ENCODE results near the gene TTC21B. TPM values are rescaled to one million over a fixed set of nuclear protein-coding genes. Genes with fewer than 3 reads are reported as not detected.
"Not testable (repeated sequence)": the region's sequence is repeated elsewhere in the genome, so short reads cannot be mapped to it uniquely, and the experiment has no call there.

TTC21B gene
- polyA plus RNA-seq, 3 donors, result 4.4 to 6.3 (median 5.8) TPM

- 91 to 92% (median 92%) methylated on average over 2 of the region's 2 CpGs for WGBS, 3 donors
- not testable (repeated sequence) for H3K27ac ChIP-seq (ENCODE audit: low read depth, low read length)
Observed at GRCh38 chr2:165859723-165860122, 93.9 kb downstream of the TTC21B start.

DNA sequence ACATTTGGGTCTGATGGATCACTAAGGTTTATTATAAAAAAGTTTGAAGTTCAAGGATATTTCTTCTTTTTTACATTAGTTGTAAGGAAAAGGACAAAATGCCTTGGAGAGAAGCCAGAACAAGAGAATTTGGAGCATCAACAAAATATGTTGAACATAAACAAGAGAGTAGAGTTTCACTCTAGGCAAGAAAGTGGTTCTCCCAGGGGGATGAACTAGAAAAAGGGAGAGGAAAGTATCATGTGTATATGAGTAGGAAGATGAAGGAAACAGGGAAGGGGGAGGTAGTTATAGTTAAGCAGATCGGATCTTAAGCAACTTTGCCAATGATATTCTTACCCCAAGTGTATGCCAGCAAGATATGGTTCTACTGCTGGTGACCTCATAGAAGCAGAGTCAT, 95.7 kb downstream of the TTC21B start:
- WGBS, 3 donors, result 57 to 73% (median 62%) methylated on average over 1 of the region's 1 CpG

DNA sequence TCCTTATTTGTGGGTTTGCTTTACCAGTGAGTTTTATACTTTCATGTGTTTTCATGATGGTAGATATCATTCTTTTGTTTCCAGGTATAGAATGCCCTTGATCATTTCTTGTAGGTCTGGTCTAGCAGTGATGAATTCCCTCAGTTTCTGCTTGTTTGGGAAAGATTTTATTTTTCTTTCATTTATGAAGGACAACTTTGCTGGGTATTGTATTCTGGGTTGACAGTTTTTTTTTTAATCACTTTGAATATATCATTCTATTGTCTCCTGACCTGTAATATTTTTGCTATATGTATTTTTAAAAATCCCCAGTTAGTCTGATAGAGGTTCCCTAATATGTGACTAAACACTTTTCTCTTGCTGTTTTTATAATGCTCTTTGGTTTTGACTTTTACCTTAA, 101.2 kb downstream of the TTC21B start:
- no peak overlapping the region for H3K27ac ChIP-seq (ENCODE audit: low read depth, low read length)

More for the DNA sequence above, 95.7 kb downstream of the TTC21B start:
- H3K27ac ChIP-seq (ENCODE audit: low read depth, low read length), result no peak overlapping the region

DNA sequence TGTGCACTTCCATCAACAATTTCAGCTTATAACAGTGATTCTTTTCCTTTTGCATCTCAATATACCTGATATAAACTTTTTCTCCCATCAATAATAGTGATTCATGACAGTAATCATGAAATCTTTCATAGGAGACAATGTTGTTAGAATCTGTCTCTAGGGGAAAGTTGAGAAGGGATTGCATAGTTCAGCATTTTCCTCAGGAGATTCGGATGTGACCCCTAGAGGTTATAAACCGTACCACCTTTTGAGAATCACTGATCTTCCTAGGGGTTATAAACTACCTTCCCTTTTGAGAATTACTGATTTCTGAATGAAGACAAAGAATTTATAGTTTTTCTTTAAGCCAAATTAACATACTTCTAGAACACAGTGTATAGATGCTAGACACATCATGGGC, 106.6 kb downstream of the TTC21B start:
- WGBS, 3 donors, result 67 to 73% (median 70%) methylated on average over 2 of the region's 2 CpGs
- no peak overlapping the region for H3K27ac ChIP-seq (ENCODE audit: low read depth, low read length)

DNA sequence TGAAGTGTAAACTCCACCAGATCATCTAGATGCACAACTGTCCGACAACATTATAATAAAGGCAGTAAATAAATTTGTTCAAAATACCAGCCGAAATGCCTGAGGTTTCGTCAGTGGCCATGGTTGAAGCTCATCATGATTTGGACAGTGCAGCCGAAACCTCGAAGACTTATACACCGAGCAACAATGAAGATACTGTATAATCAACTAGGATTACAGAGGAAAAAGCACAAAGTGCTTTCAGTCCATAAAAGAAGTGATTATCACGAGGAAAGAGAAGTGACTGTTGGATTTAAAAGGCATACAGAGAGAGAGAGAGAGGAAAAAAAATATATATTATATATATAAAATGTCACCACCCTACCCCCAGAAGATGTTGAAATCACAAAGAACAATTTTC, 107.5 kb downstream of the TTC21B start:
- WGBS, 3 donors, result 93 to 95% (median 93%) methylated on average over 7 of the region's 7 CpGs
- H3K27ac ChIP-seq (ENCODE audit: low read depth, low read length), result no peak overlapping the region

GRCh38 chr2:165844216-165844615, 109.4 kb downstream of the TTC21B start:
- 70 to 77% (median 76%) methylated on average over 2 of the region's 2 CpGs for WGBS, 3 donors
- H3K27ac ChIP-seq (ENCODE audit: low read depth, low read length), result no peak overlapping the region

DNA sequence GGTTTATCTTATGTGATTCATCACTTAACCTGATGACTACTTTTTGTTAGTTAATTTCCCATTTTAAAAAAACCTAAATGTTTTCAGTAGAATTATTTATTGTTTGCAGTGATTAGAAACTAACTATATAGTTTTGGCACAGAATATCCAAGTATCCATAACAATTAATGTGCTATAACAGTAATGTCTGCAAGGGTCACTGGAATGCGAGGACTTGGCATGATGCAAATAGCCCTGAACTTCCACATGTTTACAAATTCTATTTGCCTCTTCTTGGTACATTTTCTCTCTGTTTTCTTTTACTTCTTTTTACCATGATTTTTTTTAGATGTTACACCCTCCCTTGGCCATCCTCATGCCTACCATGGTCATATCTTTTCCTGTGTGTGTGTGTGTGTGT, 110.2 kb downstream of the TTC21B start:
- 88 to 97% (median 92%) methylated on average over 1 of the region's 1 CpG for WGBS, 3 donors

DNA sequence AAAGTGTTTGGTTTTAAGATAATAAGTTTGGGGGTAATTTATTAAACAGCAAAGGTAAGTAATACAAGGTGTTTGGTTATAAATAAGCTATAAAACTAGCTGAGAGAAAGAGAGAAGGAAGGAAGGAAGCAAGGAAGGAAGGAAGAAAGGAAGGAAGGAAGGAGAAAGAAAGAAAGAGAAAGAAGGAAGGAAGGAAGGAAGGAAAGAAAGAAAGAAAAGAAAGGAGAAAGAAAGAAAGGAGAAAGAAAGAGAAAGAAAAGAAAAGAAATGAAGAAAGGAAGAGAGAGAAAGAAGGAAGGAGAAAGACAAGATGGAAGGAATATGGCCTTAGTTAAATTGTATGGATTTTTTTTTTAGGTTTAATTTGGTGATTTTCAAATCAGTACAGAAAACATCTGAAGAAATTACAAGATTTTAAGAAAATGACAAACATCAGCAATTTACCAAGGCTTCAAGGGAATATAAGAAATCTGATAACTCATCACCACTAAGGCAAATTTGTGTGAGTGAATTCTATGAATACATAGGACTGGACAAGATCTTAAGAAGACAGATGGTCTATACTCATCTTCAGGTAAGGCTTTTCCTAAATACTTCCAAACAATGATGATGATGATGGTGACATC, 113.1 kb downstream of the TTC21B start:
- H3K27ac ChIP-seq (ENCODE audit: low read depth, low read length), result no peak overlapping the region

More for the DNA sequence above, 110.2 kb downstream of the TTC21B start:
- H3K27ac ChIP-seq (ENCODE audit: low read depth, low read length), result no peak overlapping the region

GRCh38 chr2:165839610-165840009, 114.0 kb downstream of the TTC21B start:
- WGBS, 3 donors, result 81 to 96% (median 91%) methylated on average over 2 of the region's 2 CpGs

DNA sequence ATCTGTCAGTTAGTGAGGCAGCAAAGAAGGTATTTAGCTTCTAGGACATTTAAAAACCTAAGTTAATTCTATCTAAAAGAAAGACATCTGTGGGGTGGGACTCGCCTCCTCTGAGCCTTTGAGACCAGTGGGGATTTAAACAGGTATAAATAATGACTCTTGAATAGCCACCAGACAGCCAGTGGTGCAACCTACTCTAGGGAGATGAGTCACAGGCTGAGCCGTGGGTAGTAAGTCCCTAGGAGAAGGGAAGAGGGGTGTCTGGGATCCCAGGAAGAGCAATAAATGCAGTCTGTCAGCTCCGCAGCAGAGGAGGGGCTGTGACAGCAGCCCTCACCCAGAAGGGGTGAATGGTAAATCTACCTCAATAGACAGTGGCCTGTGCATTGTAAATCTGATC, 116.5 kb downstream of the TTC21B start:
- WGBS, 3 donors, result 72 to 92% (median 74%) methylated on average over 3 of the region's 3 CpGs
- H3K27ac ChIP-seq (ENCODE audit: low read depth, low read length), result no peak overlapping the region

More at GRCh38 chr2:165839610-165840009, 114.0 kb downstream of the TTC21B start:
- H3K27ac ChIP-seq (ENCODE audit: low read depth, low read length), result no peak overlapping the region

DNA sequence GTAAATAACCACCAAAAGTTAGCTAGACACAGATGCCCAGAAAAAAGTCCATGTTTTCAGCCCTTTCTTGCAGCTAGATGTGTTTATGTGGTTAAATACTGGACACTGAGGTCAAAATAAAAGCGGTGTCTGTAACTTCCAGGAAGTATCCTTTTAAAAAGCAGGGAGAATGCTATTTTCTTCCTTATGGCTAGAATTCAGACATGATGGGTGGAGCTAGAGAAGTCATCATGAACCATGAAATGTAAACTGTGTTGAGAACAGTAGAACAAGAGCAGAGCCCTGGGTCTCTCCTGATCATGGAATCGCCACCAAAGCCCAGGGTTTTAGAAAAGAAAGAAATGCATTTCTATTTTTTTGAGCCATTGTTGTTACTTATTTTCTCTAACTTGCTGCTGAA, 118.2 kb downstream of the TTC21B start:
- 83 to 90% (median 83%) methylated on average over 2 of the region's 2 CpGs for WGBS, 3 donors
- H3K27ac ChIP-seq (ENCODE audit: low read depth, low read length), result no peak overlapping the region

- H3K27ac ChIP-seq (ENCODE audit: low read depth, low read length), result no peak overlapping the region
- WGBS, 3 donors, result 88% methylated on average over 4 of the region's 4 CpGs
Observed at GRCh38 chr2:165833156-165833555, 120.4 kb downstream of the TTC21B start.

- 81 to 94% (median 82%) methylated on average over 1 of the region's 1 CpG for WGBS, 3 donors
Observed at GRCh38 chr2:165827921-165828276, 125.7 kb downstream of the TTC21B start.

DNA sequence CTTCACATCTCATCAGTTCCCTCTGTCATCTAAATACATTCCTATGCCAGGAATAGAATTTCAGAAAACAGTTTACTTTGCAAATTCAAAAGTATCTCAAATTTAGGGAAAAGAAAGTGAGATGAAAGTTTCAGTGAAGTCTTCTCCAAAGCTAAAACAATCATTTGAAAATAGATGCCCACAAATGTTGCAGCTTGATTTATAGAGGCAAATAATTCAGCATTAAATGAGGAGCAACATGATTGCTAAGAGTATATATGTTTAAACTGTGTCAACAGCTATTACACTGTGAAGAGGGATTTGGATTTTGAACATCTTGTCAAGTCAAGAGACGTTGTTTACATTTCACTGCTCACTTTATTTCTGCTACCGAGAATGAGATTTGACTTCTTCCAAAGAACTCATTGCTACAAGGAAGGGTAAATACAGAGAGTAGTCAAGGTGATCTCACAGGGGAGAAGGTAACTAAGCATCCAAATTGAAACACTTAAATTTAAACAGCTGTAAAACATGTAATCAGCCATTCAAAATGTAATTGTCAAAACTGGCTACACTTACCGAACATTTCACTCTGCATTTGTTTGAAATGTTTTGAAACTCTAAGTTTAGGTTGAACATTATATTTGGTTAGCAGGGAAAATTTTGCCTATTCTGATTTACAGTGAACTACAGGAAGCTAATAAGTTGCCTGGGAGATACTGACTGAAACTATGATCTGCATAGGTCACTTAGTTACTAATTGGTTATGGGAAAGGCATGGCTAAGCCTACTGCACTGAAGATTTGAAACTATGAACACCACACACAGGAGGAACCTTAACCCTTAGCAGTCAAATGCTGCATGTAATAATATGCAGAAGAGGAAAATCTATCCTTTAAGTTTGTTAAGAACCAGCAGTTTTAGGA, 126.3 kb downstream of the TTC21B start:
- H3K27ac ChIP-seq (ENCODE audit: low read depth, low read length), result no peak overlapping the region
- WGBS, 3 donors, result 49 to 85% (median 77%) methylated on average over 3 of the region's 3 CpGs

More at GRCh38 chr2:165827921-165828276, 125.7 kb downstream of the TTC21B start:
- H3K27ac ChIP-seq (ENCODE audit: low read depth, low read length), result no peak overlapping the region

- WGBS, 3 donors, result 15 to 37% (median 33%) methylated on average over 2 of the region's 2 CpGs
Observed at GRCh38 chr2:165825041-165825440, 128.5 kb downstream of the TTC21B start.

More at GRCh38 chr2:165825041-165825440, 128.5 kb downstream of the TTC21B start:
- H3K27ac ChIP-seq (ENCODE audit: low read depth, low read length), result no peak overlapping the region

Other genes starting within 250 kb of the TTC21B start
- 10 to 100 TPM in 1 of 3 donors, 1 to 10 TPM in 2; 1.0 to 14.9 (median 2.4) TPM for gene GALNT3, start 159.5 kb downstream of the TTC21B start, polyA plus RNA-seq
- under 1 TPM in 2 of 3 donors, not detected in 1; under 0.01 to 0.01 TPM for gene SCN1A, start 174.2 kb upstream of the TTC21B start, polyA plus RNA-seq